ENCODE results near the gene MAGEA9B. TPM values are rescaled to one million over a fixed set of nuclear protein-coding genes. Genes with fewer than 3 reads are reported as not detected.
A peak's percentile ranks its signal among the peaks of the same experiment; 100 is the strongest.
"Not testable (repeated sequence)": the region's sequence is repeated elsewhere in the genome, so short reads cannot be mapped to it uniquely, and the experiment has no call there.

MAGEA9B gene
- polyA plus RNA-seq, 1 donor, result not detected

DNA sequence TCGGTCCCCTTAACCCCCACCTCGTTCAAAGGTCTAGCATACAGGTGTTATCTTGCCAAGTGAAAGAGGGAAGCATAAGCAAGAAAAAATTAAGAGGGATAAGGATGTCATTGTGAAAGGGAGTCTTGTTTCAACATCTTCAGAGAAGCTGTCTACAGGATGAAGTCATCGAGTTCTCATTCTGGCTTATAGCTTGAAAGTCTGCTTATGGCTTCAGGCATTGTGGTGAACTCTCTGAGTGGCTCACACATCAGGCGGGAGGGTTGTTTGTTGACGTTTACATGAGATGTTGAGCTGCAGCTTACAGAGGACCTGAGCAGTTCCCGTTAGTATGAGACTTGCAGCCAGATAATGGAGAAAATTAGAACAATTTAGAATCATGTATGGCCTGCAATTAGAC, 16.6 kb downstream of the MAGEA9B start:
- no peak for DNase-seq

DNA sequence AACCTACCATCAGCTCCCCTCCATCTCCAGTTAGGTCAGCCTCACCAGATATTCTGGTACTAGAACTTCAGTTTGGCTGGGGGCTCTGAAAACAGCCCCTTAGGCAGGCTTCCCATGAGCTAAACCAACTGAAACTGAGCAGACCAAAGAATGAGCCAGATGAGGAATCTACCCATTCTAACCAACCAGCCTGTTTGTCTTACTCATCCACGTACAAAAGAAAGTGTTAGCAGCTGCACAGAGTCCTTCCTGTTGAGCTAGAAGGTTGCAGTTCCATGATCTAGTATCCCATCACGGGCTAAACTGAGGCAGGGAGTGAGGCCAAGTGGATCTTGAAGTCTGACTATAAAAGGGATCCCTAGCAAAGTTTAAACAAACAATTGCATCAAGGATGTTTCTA, 17.5 kb downstream of the MAGEA9B start:
- DNase-seq, result no peak

DNA sequence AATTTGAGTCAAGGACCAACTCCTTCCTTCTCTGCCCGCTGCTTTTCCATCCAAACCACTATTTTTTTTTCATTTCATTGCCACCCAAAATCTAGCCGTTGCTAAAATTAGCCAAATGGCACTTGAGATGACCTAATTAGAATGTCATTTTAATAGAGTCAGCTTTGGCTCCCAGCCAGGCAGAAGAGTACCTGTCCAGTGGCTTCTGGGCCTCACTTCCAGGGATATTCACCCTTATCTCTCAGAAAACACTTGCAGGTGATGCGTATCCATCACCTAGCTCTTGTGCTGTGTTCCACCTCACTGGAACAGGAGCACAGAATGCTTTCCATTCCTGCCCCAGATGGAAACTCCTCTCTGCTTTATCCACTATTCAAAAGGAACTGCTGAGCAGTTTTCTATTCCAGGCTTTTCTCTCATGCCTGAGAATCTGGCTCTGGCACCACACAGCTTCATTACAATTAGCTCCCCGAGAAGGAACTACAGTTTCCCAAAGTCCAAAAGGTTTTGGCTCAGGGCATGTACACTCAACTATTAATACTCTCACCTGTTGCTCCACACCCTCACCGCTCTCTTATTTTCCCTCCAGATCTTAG, 18.5 kb downstream of the MAGEA9B start:
- no peak for DNase-seq

DNA sequence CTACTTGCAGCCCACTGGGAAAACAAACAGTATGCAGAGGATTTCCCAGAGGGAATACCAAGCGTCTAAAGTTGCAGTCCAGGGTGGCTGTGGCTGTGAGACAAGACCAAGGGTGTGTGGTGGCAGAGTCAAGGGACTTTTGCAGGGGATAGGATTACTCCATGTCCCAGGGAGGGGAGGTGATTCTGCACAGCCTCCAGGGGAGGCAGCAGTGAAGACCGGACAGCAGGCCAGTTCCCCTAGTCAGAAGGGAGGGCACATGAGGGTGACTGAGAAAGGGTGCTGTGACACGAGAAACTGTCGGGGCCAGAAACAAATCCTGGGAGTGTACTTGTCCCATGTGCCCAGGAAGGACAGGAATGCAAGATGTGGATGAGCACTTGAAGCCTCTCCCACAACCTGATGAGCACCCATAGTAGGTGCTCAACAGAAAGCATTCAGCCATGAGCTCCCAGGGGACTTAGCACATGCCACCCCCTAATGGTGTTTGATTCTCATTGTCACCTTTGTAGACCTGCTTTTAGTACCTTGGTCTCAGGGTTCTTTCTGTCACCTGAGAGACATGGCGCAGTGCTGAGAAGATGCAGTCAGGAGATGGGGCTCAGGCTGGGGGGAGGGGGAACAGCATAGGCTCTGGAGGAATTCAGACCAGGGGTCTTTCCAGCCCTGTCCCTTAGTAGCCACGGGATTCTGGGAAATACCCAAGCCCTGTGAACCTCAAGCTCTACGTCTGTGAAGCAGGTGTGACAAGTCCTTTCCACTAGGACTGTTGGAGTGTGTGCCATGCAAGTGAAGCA, 19.4 kb downstream of the MAGEA9B start:
- no peak for DNase-seq

DNA sequence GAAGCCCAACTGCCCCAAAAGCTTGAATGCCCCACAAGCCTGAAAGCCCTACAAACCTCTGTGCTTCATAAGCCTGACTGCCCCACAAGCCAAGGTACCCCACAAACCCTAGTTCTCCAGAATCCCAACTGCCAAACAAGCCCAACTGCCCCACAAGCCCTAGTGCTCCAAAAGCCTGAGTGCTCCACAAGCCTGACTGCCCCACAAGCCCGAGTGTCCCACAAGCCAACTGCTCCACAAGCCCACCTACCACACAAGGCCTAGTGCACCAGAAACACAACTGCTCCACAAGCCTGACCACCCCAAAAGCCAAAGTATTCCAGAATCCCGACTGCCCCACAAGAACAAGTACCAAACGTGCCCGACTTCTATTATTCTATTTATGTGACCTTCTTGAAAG, 23.9 kb downstream of the MAGEA9B start:
- DNase-seq, result no peak

DNA sequence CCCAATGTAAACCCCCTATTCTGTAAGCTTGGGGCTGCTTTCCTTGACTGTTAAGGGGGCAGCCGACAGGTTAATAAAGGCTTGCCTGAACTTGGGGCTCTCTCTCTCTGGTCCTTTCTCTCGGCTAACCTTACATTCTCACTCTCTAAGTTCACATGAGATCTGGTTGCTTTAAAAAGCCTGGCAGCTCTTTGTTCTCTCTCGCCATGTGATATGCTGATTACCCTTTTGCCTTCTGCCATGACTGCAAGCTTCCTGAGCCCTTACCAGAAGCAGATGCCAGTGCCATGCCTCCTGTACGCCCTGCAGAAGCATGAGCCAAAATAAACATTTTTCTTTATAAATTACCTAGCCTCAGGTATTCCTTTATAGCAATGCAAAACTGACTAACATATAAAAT, 32.0 kb downstream of the MAGEA9B start:
- not testable (repeated sequence) for DNase-seq

DNA sequence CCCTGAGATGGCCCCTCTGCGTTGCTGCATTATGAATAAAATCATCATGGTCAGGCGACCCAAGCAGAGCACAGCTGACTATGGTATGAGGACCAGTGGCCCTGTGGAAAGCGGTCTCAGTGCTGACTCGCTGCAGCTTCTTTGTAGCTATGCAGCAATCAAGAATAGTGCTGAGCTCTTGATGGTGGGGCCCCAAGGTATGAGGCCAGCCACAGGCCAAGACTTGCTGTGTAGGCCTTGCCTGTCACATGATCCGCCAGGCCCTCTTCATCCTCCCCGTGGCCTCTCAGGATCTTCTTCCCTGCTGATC, 35.4 kb downstream of the MAGEA9B start:
- DNase-seq, result not testable (repeated sequence)

DNA sequence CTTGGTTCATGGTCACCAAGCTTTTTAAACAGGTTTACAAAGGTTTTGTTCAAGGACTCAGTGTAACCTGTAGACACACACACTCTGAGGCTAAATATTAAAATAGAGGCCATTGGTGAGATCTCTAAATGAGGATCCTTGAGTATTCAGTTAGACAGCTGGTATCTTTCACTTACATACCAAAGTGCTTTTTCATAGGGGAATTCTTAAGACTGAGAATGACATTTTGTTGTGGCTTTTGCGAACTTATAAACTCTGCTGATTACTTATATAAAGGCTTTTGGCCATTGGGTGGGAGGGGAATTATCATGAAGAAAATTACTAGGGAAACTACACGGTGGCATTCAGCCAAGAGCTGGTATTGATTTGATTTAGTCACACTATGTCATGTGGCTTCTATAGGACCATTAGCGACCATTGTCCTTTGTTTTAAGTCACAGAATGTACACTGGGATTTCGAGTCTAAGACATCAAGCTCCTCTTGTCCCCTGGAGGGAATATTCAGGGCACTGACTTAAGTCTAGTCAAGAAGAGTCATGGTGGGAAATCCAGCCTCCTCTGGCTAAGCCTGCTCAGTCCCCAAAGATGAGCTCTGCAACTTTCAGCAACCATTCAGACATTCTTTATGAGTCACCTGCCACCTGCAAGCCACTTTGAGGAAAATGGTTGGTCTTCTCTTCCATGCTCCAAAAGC, 35.9 kb downstream of the MAGEA9B start:
- not testable (repeated sequence) for DNase-seq

DNA sequence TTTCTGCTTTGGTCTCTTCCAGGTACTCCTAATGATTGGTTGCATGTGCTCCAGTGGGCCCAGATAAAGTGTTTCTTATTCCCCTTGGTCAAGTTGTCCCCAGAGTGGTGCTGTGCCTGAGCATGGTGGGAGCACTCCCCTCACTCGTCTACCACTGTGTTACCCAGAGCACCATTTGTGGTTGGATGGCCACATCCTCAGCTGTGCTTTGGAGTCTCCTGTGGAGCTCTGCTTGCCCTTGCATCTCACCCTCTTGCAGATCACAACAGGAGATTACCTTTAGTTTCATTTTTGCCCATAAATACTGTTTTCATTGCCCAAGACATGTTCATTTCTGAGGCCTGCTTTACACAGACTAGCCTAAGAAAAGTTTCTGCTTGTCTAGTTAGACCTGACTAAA, 36.8 kb downstream of the MAGEA9B start:
- DNase-seq, result not testable (repeated sequence)

DNA sequence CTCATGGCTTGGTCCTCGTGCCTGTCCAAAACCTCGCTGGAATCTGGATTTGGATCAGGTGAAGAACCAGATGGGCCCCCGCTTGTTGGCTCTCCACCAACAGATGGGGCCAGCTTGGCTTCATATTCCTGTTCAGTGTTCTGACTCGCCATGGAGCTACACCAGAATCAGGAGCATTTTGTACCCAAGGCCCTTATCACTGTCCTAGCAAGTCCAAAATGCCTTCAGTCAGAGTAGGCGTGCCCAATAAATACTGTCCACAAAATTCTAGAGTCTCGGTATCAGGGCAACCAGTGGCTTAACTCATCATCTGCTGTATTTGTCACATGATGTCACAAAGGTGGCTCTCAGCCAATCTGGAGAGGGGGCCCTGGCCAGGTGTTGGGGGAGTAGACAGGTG, 37.6 kb downstream of the MAGEA9B start, which contains the start of gene HSFX3:
Gene HSFX3, minus strand, starts transcription at position 224 of the 400 bp plus-strand sequence. Its CDS starts 72 bp downstream, at position 152.
- not testable (repeated sequence) for DNase-seq

DNA sequence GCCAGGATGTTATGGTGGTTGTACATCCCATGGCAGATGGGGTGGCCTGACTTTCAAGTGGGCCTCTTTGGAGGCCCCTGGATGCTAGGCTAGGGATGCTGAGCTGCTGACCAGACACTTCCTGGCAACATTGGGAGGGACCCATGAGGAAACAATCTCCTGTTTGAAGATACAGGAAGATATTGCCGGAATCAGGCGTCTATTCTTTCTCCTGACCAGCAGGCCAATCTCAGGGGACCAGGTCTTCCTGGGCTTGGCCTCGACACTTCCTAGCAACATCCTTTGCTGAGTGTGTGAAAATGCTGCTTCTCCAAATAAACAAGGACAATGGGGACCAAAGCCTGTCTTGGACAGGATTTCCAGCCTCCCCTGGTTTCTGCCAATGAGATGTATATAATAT, 39.5 kb downstream of the MAGEA9B start:
- not testable (repeated sequence) for DNase-seq

DNA sequence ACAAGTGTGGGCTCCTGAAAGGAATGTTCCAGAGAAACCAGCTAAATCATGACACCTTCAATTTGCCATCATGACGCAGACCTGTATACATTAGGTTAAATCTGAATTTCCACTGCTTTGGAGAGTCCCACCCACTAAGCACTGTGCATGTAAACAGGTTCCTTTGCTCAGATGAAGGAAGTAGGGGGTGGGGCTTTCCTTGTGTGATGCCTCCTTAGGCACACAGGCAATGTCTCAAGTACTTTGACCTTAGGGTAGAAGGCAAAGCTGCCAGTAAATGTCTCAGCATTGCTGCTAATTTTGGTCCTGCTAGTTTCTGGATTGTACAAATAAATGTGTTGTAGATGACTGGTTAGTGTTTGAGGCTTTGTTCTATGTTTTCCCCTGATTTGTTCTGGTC, 40.3 kb downstream of the MAGEA9B start:
- DNase-seq, result not testable (repeated sequence)

DNA sequence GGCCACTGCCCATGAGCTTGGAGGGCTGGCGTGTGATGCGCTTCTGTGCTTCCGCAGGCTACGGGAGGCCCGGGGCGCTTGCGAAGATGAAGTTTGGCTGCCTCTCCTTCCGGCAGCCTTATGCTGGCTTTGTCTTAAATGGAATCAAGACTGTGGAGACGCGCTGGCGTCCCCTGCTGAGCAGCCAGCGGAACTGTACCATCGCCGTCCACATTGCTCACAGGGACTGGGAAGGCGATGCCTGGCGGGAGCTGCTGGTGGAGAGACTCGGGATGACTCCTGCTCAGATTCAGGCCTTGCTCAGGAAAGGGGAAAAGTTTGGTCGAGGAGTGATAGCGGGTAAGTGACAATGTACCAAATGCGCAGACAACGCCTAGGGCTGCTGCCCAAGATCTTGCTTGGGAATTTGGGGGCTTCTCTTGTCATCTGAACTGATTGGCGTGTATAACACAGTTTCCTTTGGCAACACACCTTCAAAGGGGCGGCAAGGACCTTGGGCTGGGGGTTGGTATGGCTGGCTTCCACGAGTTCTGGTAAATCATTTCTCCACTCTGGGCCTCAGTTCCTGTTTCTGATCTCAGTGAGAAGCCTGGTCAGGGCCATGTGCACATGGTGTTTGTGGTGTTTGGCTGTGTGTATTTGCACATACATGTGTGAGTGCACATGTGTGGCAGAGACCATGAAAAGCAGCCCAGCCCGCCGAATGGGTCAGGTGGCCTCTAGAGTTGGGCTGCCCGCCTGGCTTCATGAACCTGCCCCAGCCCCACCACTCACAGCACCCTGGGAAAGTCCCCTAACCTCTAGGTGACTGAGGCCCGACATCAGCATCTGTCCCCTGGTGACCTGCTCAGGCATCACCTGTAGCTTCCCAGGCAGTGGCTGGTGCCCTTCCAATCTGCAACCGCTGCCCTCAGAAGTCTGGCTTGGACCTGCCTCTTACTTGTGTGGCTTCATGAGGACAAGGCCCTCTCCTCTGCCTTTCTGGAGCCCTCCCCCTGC, 41.4 kb downstream of the MAGEA9B start:
- DNase-seq, result not testable (repeated sequence)

DNA sequence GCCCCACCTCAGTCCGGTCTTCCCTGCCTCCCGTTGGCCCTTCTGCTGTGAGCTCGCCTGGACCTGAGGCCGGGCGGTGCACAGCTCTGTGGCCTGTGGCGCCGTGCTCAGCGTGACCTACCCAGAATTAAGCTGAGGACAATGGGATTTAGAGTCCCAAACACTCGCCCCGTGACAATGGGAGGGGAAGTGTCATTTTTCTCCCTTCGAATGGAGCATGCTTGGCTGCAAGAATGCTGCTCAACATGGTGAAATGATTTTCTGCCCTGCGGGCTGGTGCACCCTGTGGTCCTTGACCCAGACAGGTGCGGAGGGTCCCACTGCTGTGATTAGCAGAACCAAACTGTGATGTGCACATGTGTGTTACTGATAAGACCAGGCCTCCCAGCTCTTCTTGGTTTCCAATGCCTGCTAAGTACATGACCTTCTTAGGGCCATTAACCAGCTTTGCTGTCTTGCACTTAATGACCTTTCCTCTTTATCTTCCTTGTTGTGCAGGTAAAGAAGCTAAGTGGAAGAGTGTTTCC, 45.7 kb downstream of the MAGEA9B start:
- DNase-seq, result no peak

DNA sequence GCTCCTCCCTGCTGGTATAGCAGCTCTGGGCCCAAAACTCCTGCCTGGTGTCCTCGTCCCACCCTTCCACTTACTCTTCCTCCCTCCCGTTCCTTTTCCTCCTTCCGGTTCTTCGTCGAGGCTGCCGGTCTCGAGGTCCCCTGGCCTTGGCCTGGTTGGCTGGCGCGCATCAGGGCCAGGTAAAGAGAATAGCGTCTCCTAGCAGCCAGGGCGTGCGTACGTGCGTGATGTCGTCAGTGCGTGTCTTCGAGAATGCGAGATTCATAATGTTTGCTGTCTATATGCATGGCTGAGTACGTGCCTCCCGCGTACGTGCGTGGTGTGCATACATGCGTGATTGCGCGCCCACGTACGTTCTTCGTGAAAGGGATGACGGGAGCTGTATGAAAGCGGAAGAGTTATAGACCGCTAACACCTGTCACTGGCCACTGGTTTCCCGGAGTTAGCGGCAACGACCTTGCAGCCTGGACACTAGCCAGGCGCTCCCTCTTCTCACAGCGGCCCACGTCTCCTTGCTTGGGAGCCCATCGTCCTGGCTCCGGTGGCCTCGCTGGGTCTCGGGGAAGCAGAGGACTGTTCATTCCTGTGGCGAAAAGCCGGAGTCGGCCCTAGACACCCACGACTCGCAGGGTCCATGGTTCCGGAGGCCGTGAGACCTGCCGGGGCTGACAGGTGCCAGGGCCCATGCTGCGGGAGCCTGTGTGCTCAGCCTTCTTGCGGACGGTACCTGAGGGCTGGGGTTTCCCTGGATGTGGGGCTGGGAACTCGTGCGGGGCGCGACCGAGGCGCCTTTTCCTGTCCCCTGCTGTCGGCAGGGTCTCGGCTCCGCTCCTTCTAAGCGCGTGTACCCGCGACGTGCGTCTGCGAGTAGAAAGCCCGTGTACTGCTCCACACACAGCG, 46.4 kb downstream of the MAGEA9B start, which contains the start of gene EOLA1:
Gene EOLA1, plus strand, starts transcription at position 392 of the 900 bp plus-strand sequence. CDS start 4,619 bp downstream, outside the sequence.
- DNase-seq, result peak; percentile 87

DNA sequence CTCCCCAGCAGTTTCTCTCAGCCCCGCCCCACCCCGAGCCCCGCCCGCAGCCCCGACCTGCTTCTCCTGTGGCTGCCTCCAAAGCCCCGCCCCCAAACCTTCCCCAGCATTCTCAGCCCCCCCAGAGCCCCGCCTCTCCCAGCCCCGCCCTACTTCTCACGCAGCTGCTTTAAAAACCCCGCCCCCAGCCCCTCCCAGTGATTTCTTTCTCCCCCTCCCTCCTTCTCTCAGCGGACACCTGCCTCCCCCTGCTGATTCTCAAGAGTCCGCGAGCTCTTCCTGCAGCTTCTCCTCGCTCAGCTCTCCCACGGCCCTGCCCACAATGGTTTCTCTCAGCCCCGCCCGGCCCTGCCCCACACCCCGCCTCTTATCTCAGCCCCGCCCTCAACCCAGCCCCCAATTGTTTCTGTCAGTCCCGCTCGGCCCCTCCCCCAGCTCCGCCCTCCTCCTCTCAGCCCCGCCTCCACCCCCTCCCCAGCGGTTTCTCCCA, 47.1 kb downstream of the MAGEA9B start:
- peak; percentile 86 for DNase-seq

DNA sequence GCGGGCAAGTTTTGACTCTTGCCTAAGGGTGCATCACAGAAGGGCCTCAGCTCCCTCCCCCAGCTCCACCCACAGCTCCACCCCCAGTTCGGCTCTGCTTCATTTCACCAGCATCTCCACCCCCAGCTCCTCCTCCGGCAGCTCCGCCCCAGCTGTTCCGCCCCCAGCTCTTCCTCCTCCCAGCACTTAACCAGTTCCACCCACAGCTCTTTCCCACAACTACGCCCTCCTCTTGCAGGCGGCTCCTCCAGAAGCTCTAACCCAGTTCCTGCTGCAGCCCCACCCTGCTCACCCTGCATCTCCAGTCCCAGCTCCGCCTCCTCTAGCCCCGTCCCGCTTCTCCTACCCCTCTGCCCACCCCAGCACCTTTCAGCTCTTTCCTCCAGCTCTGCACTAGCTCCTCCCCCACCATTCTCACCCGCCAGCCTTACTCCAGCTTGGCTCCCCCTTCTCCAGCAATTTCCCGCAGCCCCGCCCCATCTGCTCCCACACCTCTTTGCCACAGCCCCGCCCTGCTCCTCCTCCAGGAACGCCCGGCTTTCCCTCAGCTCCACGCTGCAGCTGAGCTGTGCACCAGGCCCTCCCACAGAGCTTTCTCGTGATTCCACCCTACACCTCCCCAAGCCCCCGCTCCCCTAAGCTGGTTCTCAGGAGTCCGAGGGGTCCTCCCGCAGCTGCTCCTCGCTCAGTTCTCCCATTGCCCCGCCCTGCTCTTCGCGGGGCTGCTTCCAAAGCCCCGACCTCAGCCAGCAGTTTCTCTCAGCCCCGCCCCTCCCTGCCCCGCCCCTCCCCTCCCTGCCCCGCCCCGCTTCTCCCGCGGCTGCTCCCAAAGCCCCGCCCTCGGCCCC, 47.8 kb downstream of the MAGEA9B start:
- DNase-seq, result peak; percentile 89

DNA sequence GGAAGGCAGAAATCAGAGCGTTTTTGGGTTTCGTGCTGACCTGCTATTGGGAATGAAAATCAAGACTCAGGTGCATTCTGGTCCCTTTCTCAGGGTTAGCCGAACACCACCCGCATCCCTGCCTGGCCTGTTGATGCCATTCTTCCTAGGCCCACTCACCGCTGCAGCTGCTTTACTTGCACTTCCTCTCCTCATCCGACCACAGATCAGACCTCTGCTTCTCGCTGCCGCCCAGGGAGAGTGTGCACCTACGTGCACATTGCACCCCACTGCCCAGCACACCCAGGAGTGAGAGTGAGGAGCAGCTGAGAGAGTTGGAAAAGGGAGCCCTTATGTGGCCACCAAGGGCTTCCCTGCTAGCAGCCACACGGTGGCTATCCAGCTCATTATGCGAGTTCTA, 49.8 kb downstream of the MAGEA9B start:
- not testable (repeated sequence) for DNase-seq

DNA sequence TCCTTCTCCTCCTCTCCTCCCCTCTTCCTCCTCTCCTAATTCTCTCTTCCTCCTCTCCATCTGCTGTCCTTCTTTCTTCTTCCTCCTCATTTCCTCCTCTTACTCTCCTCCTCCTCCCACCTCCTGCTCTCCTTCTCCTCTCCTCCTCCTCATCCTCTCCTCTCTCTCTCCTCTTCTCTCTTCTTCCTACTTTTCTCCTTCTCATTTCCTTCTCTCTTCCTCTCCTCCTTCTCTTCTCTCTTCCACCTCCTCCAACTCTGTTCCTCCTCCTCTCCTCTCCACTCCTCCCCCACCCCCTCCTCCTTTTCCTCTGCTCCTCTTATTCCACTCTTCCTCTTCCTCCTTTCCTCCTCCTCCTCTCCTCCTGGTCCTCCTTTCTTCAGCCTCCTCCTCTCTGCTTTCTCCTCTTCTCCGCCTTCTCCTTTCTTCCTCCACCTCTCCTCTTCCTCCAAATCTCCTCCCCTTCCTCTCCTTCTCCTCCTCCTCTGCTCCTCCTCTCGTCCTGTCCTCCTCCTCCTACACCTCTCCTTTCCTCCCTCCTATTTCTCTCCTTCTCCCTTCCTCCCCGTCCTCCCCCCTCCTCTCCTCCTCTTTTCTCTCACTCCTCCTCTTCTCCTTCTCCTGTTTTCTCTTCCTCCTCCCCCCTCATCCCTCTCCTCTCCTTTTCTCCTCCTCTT, 52.2 kb downstream of the MAGEA9B start:
- DNase-seq, result not testable (repeated sequence)
